PC-3 (cell line): Measurements from ENCODE around the gene GRIN2D. TPM values are rescaled to one million over a fixed set of nuclear protein-coding genes. Genes with fewer than 3 reads are reported as not detected.

Source experiments
- ATAC-seq: fragments of 200-7000 bp; cut with Tn5 transposase; 2 replicates; pipeline ENCODE4 v1.9.1; 2020; ENCODE audit warnings: mild to moderate bottlenecking, moderate library complexity
- BruUV-seq: library from RNA; stranded (reverse); fragments of 400-500 nt; replicated peaks from 2 replicates; lab custom pipeline; 2021; lab: Mats Ljungman, UMichigan
- CTCF ChIA-PET: fragments of 300-600 bp; sonication (Branson Sonifier 250); formaldehyde crosslinking; loops from one replicate; lab custom pipeline; 2022; ENCODE audit warnings: antibody characterized with exemption; lab: Charles Lee
- POLR2A ChIA-PET: fragments of 300-600 bp; sonication (Branson Sonifier 250); formaldehyde crosslinking; loops from one replicate; lab custom pipeline; 2022; ENCODE audit warnings: antibody characterized with exemption; ENCODE audit not compliant: unreplicated experiment; lab: Charles Lee
- DNase-seq: peaks from one replicate; pipeline ENCODE4 v3.0.0-alpha.2; 2015
- H2AFZ ChIP-seq: fragments of 300-600 bp; sonication (generic); 2 replicates; pipeline ENCODE4 v1.6.0; 2016; ENCODE audit warnings: antibody characterized with exemption, low read length
- H3F3A ChIP-seq: fragments of 300-600 bp; sonication (generic); one replicate; pipeline ENCODE4 v1.6.0; 2017; ENCODE audit warnings: antibody characterized with exemption, low read length, control low read depth, mild to moderate bottlenecking; ENCODE audit not compliant: unreplicated experiment
- H3K27ac ChIP-seq: fragments of 300-600 bp; sonication (generic); 2 replicates; pipeline ENCODE4 v1.5.1; 2016; ENCODE audit warnings: mild to moderate bottlenecking, low read length
- H3K27me3 ChIP-seq: fragments of 300-600 bp; sonication (generic); 2 replicates; pipeline ENCODE4 v1.6.1; 2016; ENCODE audit warnings: low read length, mixed read lengths
- H3K36me3 ChIP-seq: fragments of 300-600 bp; sonication (generic); 2 replicates; pipeline ENCODE4 v1.6.1; 2016; ENCODE audit warnings: low read depth, mixed run types, low read length, mixed read lengths
- H3K4me1 ChIP-seq: fragments of 300-600 bp; sonication (generic); 2 replicates; pipeline ENCODE4 v1.5.1; 2016; ENCODE audit warnings: low read length; ENCODE audit not compliant: insufficient read depth
- H3K4me2 ChIP-seq: fragments of 300-600 bp; sonication (generic); 2 replicates; pipeline ENCODE4 v1.6.0; 2016; ENCODE audit warnings: low read length
- H3K4me3 ChIP-seq: fragments of 300-600 bp; sonication (generic); 2 replicates; pipeline ENCODE4 v1.5.1; 2016; ENCODE audit warnings: mild to moderate bottlenecking, low read length, mixed read lengths
- H3K79me2 ChIP-seq: fragments of 300-600 bp; sonication (generic); 2 replicates; pipeline ENCODE4 v1.6.1; 2017; ENCODE audit warnings: low read length, mixed read lengths
- H3K9ac ChIP-seq: fragments of 300-600 bp; sonication (generic); 2 replicates; pipeline ENCODE4 v1.6.0; 2016; ENCODE audit warnings: mild to moderate bottlenecking, low read length
- H3K9me2 ChIP-seq: fragments of 300-600 bp; sonication (generic); replicated peaks from 2 replicates; pipeline ENCODE4 v1.6.1; 2016; ENCODE audit warnings: mixed run types, low read length, mixed read lengths
- H3K9me3 ChIP-seq: fragments of 300-600 bp; sonication (generic); 2 replicates; pipeline ENCODE4 v1.6.1; 2016; ENCODE audit warnings: low read length, mixed read lengths
- H4K20me1 ChIP-seq: fragments of 300-600 bp; sonication (generic); 2 replicates; pipeline ENCODE4 v1.6.1; 2016; ENCODE audit warnings: low read length, mixed read lengths
- EZH2 ChIP-seq: fragments of 300-600 bp; sonication (generic); IDR thresholded peaks from one replicate; pipeline ENCODE4 v1.6.1; 2017; ENCODE audit warnings: antibody characterized with exemption, mild to moderate bottlenecking, low read length; ENCODE audit not compliant: unreplicated experiment
- EZH2phosphoT487 ChIP-seq: fragments of 300-600 bp; sonication (generic); IDR thresholded peaks from 2 replicates; pipeline ENCODE4 v1.6.1; 2018; ENCODE audit warnings: mild to moderate bottlenecking, antibody characterized with exemption, low read length, borderline replicate concordance
- intact Hi-C: fragments of 100-400 bp; cut with micrococcal nuclease; formaldehyde crosslinking; loops from 2 replicates; pipeline ENCODE4 v1.9.0; 2023
- total RNA-seq: library from RNA; depleted of rRNA; stranded (reverse); fragments of >200 nt; gene quantifications from 2 replicates; pipeline ENCODE4 v1.2.3, GENCODE V29; 2014
- TF ChIP-seq, protein P1 (sequence below): fragments of 300-600 bp; sonication (generic); conservative IDR thresholded peaks from 2 replicates; pipeline ENCODE4 v1.5.1; 2017; ENCODE audit warnings: antibody characterized with exemption, low read depth, mild to moderate bottlenecking, low read length

The GRIN2D gene
- total RNA-seq, 1 experiment from 2014 or later: 0.51 TPM

DNA sequence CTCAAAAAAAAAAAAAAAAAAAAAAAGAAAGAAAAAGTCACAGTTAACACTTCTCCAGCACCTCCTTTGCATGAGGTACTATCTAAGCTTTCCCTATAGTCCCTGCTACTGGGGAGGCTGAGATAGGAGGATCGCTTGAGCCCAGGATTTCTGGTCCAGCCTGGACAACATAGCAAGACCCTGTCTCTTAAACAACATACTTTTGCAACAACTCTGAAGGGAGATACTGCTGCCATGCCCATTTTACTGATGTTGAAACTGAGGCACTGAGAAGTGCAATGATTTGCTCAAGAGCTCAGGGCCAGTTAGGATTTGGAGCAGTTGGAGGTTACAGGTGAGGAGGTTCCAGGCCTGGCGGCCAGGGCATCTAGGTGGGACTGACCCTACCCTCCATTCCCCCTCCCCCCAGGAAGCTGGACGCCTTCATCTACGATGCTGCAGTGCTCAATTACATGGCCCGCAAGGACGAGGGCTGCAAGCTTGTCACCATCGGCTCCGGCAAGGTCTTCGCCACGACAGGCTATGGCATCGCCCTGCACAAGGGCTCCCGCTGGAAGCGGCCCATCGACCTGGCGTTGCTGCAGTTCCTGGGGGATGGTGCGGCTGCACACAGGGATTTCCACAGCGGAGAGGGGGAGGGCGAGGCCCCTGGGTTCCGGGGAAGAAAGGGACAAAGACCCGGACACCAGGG, 48.0 kb downstream of the GRIN2D start:
- H3K4me3 ChIP-seq: no peak overlapping the region
- no peak overlapping the region for H3K4me2 ChIP-seq
- no peak overlapping the region for H2AFZ ChIP-seq
- TF ChIP-seq EZH2phosphoT487 (no peak), EZH2 (no peak)
- TF ChIP-seq, protein P1, sequence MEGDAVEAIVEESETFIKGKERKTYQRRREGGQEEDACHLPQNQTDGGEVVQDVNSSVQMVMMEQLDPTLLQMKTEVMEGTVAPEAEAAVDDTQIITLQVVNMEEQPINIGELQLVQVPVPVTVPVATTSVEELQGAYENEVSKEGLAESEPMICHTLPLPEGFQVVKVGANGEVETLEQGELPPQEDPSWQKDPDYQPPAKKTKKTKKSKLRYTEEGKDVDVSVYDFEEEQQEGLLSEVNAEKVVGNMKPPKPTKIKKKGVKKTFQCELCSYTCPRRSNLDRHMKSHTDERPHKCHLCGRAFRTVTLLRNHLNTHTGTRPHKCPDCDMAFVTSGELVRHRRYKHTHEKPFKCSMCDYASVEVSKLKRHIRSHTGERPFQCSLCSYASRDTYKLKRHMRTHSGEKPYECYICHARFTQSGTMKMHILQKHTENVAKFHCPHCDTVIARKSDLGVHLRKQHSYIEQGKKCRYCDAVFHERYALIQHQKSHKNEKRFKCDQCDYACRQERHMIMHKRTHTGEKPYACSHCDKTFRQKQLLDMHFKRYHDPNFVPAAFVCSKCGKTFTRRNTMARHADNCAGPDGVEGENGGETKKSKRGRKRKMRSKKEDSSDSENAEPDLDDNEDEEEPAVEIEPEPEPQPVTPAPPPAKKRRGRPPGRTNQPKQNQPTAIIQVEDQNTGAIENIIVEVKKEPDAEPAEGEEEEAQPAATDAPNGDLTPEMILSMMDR: no peak
- BruUV-seq: no TSS peak
- no peaks in the 10 kb centered on the region for H3F3A ChIP-seq
- H3K27me3 ChIP-seq: no peaks in the 10 kb centered on the region
- no peaks in the 10 kb centered on the region for H3K9me2 ChIP-seq
- no peak overlapping the region for H3K27ac ChIP-seq
- no peaks in the 10 kb centered on the region for H3K36me3 ChIP-seq
- H3K4me1 ChIP-seq: peaks cover 11% of the 10 kb centered on the region; the same call in 1 of the 2 replicates
- H3K79me2 ChIP-seq: peaks cover 7% of the 10 kb centered on the region
- no peak for ATAC-seq
- H4K20me1 ChIP-seq: no peaks in the 10 kb centered on the region
- H3K9ac ChIP-seq: no peak overlapping the region
- POLR2A ChIA-PET: no interaction called here
- intact Hi-C loops: no loop called here
- no peak for DNase-seq
- no peaks in the 10 kb centered on the region for H3K9me3 ChIP-seq
- CTCF ChIA-PET: no interaction called here

DNA sequence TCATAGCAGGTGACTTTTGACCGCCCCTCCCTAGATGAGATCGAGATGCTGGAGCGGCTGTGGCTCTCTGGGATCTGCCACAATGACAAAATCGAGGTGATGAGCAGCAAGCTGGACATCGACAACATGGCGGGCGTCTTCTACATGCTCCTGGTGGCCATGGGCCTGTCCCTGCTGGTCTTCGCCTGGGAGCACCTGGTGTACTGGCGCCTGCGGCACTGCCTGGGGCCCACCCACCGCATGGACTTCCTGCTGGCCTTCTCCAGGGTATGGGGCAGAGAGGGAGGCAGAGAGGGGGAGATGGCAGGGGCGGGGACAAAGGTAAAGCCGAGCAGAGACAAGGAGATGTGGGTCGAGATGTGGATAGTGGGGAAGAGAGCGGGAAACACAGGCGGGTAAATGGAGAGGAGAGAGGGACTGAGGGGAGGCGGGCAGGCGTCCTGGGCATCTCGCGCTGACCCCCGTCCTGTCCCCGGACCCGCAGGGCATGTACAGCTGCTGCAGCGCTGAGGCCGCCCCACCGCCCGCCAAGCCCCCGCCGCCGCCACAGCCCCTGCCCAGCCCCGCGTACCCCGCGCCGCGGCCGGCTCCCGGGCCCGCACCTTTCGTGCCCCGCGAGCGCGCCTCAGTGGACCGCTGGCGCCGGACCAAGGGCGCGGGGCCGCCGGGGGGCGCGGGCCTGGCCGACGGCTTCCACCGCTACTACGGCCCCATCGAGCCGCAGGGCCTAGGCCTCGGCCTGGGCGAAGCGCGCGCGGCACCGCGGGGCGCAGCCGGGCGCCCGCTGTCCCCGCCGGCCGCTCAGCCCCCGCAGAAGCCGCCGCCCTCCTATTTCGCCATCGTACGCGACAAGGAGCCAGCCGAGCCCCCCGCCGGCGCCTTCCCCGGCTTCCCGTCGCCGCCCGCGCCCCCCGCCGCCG, 48.9 kb downstream of the GRIN2D start:
- H3K79me2 ChIP-seq: peaks cover 14% of the 10 kb centered on the region
- peaks cover 2% of the 10 kb centered on the region; the same call in 1 of the 2 replicates for H3K36me3 ChIP-seq
- CTCF ChIA-PET: no interaction called here

More for the DNA sequence above, 48.9 kb downstream of the GRIN2D start:
- Histone ChIP-seq H2AFZ (no peak overlapping the region), H3K9me2 (no peaks in the 10 kb centered on the region), H3K9ac (no peak overlapping the region), H4K20me1 (no peaks in the 10 kb centered on the region), H3K4me2 (no peak overlapping the region), H3K9me3 (no peaks in the 10 kb centered on the region), H3K4me3 (no peak overlapping the region), H3F3A (no peaks in the 10 kb centered on the region), H3K27ac (no peak overlapping the region), H3K4me1 (peaks cover 14% of the 10 kb centered on the region; the same call in 1 of the 2 replicates), H3K27me3 (no peaks in the 10 kb centered on the region)
- DNase-seq (no peak), ATAC-seq (no peak)
- intact Hi-C loops: no loop called here
- TF ChIP-seq, protein P1: no peak
- no peak for TF ChIP-seq EZH2phosphoT487
- no peak for TF ChIP-seq EZH2
- BruUV-seq: no TSS peak
- POLR2A ChIA-PET: no interaction called here
